ENCODE measurements around the gene TSEN34.

GRCh38 chr19:54188215-54188871 lies 2.8 kb upstream of the TSEN34 start:
- TF ChIP-seq CTCF (IDR thresholded peaks at IDR 0.05; ENCODE audit: low read depth, low read length, poor library complexity, severe bottlenecking) (no peak), EZH2phosphoT487 (IDR thresholded peaks at IDR 0.05; ENCODE audit: borderline replicate concordance, low read length) (no peak)
